ENCODE results near the gene PPP1CC. TPM values are rescaled to one million over a fixed set of nuclear protein-coding genes. Genes with fewer than 3 reads are reported as not detected.

PPP1CC gene
- total RNA-seq, 2 experiments from 2014 or later: 242 to 244 TPM

DNA sequence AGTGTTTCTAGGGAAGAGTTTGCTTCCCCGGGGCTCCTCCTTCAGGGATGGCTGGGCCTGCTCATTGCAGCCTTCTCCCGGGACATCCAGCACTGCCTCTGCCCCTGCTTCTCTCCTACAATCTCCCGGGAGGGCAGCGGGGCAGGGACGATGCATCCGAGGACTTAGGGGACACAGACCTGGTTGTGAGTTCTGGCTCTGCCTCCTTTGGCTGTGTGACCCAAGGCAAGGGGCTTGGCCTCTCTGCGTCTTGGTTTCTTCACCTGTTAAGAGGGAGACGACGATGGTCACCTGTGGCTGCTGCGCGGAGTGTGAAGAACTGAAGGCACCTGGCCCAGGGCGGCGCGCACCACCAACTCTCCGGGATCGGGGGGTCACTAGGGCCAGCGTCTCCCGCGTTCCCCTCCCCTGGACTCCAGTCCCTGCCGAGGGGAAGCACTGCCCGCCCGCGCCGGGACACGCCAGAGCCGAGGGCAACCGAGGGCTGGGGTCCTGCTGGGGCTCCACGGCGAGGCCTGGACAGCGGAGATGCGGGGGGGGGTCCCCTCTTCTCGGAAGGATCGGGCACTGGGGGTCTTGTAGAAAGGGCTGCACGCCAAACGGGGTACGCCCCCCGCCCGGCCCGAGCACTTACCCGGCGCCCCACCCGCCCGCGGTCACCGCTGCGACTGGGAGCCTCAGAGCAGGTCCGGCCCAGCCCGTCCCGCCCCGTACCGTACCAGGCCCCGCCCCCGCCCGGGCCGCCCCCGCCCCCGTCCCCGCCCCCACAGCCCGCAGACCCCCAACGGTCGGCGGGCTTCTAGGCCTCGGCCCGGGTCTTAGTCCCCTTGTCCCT, 54.0 kb downstream of the PPP1CC start, which contains the start of gene HVCN1:
Gene HVCN1, minus strand, starts transcription at position 670 of the 835 bp plus-strand sequence. CDS start 5,870 bp downstream, outside the sequence.
- TF ChIP-seq, protein P1, sequence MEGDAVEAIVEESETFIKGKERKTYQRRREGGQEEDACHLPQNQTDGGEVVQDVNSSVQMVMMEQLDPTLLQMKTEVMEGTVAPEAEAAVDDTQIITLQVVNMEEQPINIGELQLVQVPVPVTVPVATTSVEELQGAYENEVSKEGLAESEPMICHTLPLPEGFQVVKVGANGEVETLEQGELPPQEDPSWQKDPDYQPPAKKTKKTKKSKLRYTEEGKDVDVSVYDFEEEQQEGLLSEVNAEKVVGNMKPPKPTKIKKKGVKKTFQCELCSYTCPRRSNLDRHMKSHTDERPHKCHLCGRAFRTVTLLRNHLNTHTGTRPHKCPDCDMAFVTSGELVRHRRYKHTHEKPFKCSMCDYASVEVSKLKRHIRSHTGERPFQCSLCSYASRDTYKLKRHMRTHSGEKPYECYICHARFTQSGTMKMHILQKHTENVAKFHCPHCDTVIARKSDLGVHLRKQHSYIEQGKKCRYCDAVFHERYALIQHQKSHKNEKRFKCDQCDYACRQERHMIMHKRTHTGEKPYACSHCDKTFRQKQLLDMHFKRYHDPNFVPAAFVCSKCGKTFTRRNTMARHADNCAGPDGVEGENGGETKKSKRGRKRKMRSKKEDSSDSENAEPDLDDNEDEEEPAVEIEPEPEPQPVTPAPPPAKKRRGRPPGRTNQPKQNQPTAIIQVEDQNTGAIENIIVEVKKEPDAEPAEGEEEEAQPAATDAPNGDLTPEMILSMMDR (IDR thresholded peaks at IDR 0.05): no peak
- H3K36me3 Mint-ChIP-seq (ENCODE audit: low read depth): peaks cover 25% of the 10 kb centered on the region
- intact Hi-C loops (cut with micrococcal nuclease): no loop called here
- CTCF ChIA-PET: no interaction called here
- peak; percentile 41 for DNase-seq
- H3K9me3 Mint-ChIP-seq: no peaks in the 10 kb centered on the region
- peak within 1 kb of the TSS; percentile 90 for H3K4me3 Mint-ChIP-seq
- peak; percentile 46 for ATAC-seq
- peaks cover 50% of the 10 kb centered on the region for H3K4me1 Mint-ChIP-seq (ENCODE audit: low read depth)
- H3K27me3 Mint-ChIP-seq: no peaks in the 10 kb centered on the region
- POLR2A ChIA-PET: interaction anchor here (1.0 to 1.5 kb wide), 2 partner anchors 10 to 24 kb away, joined by 3 read pairs; no protein-coding TSS in a partner anchor
- peak within 1 kb of the TSS; percentile 96 for H3K27ac Mint-ChIP-seq

- DNase-seq (peak; percentile 17), ATAC-seq (no peak)
- Mint-ChIP-seq H3K4me3 (peak overlapping the region; percentile 69), H3K9me3 (no peaks in the 10 kb centered on the region), H3K27ac (no peak overlapping the region), H3K36me3 (ENCODE audit: low read depth) (peaks cover 30% of the 10 kb centered on the region), H3K27me3 (no peaks in the 10 kb centered on the region), H3K4me1 (ENCODE audit: low read depth) (peaks cover 50% of the 10 kb centered on the region)
- CTCF ChIA-PET: interaction anchor here (0.7 to 1.3 kb wide), 2 partner anchors 68 to 85 kb away, joined by 3 to 6 read pairs; no protein-coding TSS in a partner anchor
- TF ChIP-seq, protein P1 (IDR thresholded peaks at IDR 0.05): no peak
- intact Hi-C loops (cut with micrococcal nuclease): no loop called here
- POLR2A ChIA-PET: interaction anchor here (1.5 kb wide), 1 partner anchor 9 kb away, joined by 3 read pairs; no protein-coding TSS in a partner anchor
Observed at GRCh38 chr12:110687396-110688169, 55.1 kb downstream of the PPP1CC start.

- Mint-ChIP-seq H3K4me1 (ENCODE audit: low read depth) (peaks cover 52% of the 10 kb centered on the region), H3K36me3 (ENCODE audit: low read depth) (peaks cover 35% of the 10 kb centered on the region), H3K9me3 (no peaks in the 10 kb centered on the region), H3K27me3 (no peaks in the 10 kb centered on the region), H3K27ac (no peak overlapping the region), H3K4me3 (peak overlapping the region; percentile 69)
- ChIA-PET CTCF (interaction anchor here (0.7 to 1.4 kb wide), 5 partner anchors 11 to 201 kb away, joined by 3 to 6 read pairs (median 3); no protein-coding TSS in a partner anchor), POLR2A (interaction anchor here (1.6 kb wide), 1 partner anchor 19 kb away, joined by 4 read pairs; no protein-coding TSS in a partner anchor)
- TF ChIP-seq, protein P1 (IDR thresholded peaks at IDR 0.05): no peak
- intact Hi-C loops (cut with micrococcal nuclease): no loop called here
- ATAC-seq (no peak), DNase-seq (no peak)
Observed at GRCh38 chr12:110686294-110686903, 56.3 kb downstream of the PPP1CC start.

DNA sequence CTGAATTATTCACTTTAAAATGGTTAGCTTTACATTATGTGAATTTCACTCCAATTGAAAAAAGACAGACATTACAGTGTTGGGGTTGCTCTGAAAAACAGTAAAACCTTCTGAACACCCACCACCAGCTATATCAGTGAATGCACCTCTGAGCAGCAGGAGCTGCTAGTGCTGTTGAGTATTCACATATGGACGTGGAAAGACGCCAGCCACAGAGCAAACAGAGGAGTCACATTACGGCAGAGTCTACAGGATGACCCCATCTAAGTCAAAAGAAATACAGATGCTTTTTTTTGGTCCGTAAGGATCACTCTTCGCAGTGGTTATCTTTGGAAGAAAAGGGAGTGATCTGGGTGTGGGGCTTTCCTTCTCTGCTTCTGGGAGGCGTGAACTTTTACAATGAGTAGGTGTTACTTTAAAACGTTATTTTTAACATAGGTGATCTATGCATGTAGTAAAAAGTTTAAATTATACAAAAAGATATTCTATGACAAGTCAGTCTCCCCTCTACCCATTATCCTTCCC, 58.3 kb downstream of the PPP1CC start:
- peaks cover 35% of the 10 kb centered on the region for H3K36me3 Mint-ChIP-seq (ENCODE audit: low read depth)
- H3K27ac Mint-ChIP-seq: no peak overlapping the region
- TF ChIP-seq, protein P1 (IDR thresholded peaks at IDR 0.05): no peak
- CTCF ChIA-PET: no interaction called here
- H3K9me3 Mint-ChIP-seq: no peaks in the 10 kb centered on the region
- intact Hi-C loops (cut with micrococcal nuclease): no loop called here
- no peak overlapping the region for H3K4me3 Mint-ChIP-seq
- no peaks in the 10 kb centered on the region for H3K27me3 Mint-ChIP-seq
- no peak for DNase-seq
- H3K4me1 Mint-ChIP-seq (ENCODE audit: low read depth): peaks cover 41% of the 10 kb centered on the region
- ATAC-seq: no peak
- POLR2A ChIA-PET: interaction anchor here (0.6 kb wide), 1 partner anchor 53 kb away, joined by 3 read pairs; no protein-coding TSS in a partner anchor
